Measurements from ENCODE around the gene BBIP1. TPM values are rescaled to one million over a fixed set of nuclear protein-coding genes. Genes with fewer than 3 reads are reported as not detected.

Gene BBIP1
- total and polyA plus RNA-seq, 2 experiments from 2014 or later: 14.8 to 56.5 TPM

DNA sequence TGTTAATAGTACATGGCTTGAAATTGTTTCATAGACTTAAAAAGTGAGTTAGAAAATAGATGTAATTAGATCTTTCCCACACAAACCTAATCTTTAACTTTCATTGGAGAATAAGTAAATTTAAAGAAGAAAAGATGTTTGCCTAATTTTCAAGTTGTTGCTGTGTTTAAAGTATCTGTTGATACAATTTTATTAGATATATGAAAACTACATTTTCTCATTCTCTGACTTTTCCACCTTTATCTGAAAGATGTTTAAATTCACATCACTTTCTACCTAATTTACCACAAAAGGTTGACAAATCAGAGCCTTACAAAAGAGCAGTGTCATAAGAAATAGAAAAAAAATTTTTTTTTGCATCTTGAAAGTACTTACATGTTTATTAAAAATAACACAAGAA is 46.2 kb upstream of the BBIP1 start:
- no peaks in the 10 kb centered on the region for H3K27me3 ChIP-seq (ENCODE audit: insufficient read depth)
- H3K4me1 ChIP-seq (ENCODE audit: insufficient read depth): peaks cover 6% of the 10 kb centered on the region
- no peaks in the 10 kb centered on the region for H3K36me3 ChIP-seq (ENCODE audit: insufficient read depth)
- Mint-ChIP-seq H3K4me1 (peaks cover 14% of the 10 kb centered on the region), H3K9me3 (no peaks in the 10 kb centered on the region), H3K27me3 (ENCODE audit: insufficient read depth, low read depth, poor library complexity) (no peaks in the 10 kb centered on the region), H3K27ac (no peak overlapping the region), H3K36me3 (ENCODE audit: low read depth) (no peaks in the 10 kb centered on the region), H3K4me3 (no peak overlapping the region)
- no peak overlapping the region for H3K27ac ChIP-seq (ENCODE audit: low read depth)
- H3F3A ChIP-seq (replicated peaks; ENCODE audit: low read depth): no peaks in the 10 kb centered on the region
- H4K20me1 ChIP-seq (replicated peaks; ENCODE audit: insufficient read depth): peaks cover 16% of the 10 kb centered on the region
- H3K4me2 ChIP-seq: no peak overlapping the region
- no peak for ATAC-seq
- TF ChIP-seq STAT1 (IDR thresholded peaks at IDR 0.05; ENCODE audit: unreplicated experiment) (no peak), EZH2phosphoT487 (IDR thresholded peaks at IDR 0.05; ENCODE audit: unreplicated experiment) (no peak), CREB1 (CRISPR knock-in tag; IDR thresholded peaks at IDR 0.05; ENCODE audit: low read depth) (no peak), NANOG (IDR thresholded peaks at IDR 0.05; ENCODE audit: borderline replicate concordance) (no peak), POLR2AphosphoS5 (IDR thresholded peaks at IDR 0.05; ENCODE audit: low read depth) (no peak), JUNB (IDR thresholded peaks at IDR 0.05; ENCODE audit: unreplicated experiment) (no peak), ZNF331 (CRISPR knock-in tag; IDR thresholded peaks at IDR 0.05; ENCODE audit: low read depth) (no peak), ZNF114 (CRISPR knock-in tag; IDR thresholded peaks at IDR 0.05) (no peak), EZH2 (IDR thresholded peaks at IDR 0.05; ENCODE audit: low read depth, unreplicated experiment) (no peak)
- TF ChIP-seq, protein P1, sequence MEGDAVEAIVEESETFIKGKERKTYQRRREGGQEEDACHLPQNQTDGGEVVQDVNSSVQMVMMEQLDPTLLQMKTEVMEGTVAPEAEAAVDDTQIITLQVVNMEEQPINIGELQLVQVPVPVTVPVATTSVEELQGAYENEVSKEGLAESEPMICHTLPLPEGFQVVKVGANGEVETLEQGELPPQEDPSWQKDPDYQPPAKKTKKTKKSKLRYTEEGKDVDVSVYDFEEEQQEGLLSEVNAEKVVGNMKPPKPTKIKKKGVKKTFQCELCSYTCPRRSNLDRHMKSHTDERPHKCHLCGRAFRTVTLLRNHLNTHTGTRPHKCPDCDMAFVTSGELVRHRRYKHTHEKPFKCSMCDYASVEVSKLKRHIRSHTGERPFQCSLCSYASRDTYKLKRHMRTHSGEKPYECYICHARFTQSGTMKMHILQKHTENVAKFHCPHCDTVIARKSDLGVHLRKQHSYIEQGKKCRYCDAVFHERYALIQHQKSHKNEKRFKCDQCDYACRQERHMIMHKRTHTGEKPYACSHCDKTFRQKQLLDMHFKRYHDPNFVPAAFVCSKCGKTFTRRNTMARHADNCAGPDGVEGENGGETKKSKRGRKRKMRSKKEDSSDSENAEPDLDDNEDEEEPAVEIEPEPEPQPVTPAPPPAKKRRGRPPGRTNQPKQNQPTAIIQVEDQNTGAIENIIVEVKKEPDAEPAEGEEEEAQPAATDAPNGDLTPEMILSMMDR (conservative IDR thresholded peaks at IDR 0.05; ENCODE audit: low read depth in 2 of 2): no peak
- TF ChIP-seq, protein P2, sequence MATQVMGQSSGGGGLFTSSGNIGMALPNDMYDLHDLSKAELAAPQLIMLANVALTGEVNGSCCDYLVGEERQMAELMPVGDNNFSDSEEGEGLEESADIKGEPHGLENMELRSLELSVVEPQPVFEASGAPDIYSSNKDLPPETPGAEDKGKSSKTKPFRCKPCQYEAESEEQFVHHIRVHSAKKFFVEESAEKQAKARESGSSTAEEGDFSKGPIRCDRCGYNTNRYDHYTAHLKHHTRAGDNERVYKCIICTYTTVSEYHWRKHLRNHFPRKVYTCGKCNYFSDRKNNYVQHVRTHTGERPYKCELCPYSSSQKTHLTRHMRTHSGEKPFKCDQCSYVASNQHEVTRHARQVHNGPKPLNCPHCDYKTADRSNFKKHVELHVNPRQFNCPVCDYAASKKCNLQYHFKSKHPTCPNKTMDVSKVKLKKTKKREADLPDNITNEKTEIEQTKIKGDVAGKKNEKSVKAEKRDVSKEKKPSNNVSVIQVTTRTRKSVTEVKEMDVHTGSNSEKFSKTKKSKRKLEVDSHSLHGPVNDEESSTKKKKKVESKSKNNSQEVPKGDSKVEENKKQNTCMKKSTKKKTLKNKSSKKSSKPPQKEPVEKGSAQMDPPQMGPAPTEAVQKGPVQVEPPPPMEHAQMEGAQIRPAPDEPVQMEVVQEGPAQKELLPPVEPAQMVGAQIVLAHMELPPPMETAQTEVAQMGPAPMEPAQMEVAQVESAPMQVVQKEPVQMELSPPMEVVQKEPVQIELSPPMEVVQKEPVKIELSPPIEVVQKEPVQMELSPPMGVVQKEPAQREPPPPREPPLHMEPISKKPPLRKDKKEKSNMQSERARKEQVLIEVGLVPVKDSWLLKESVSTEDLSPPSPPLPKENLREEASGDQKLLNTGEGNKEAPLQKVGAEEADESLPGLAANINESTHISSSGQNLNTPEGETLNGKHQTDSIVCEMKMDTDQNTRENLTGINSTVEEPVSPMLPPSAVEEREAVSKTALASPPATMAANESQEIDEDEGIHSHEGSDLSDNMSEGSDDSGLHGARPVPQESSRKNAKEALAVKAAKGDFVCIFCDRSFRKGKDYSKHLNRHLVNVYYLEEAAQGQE (IDR thresholded peaks at IDR 0.05; ENCODE audit: unreplicated experiment): no peak
- TF ChIP-seq, protein P3, sequence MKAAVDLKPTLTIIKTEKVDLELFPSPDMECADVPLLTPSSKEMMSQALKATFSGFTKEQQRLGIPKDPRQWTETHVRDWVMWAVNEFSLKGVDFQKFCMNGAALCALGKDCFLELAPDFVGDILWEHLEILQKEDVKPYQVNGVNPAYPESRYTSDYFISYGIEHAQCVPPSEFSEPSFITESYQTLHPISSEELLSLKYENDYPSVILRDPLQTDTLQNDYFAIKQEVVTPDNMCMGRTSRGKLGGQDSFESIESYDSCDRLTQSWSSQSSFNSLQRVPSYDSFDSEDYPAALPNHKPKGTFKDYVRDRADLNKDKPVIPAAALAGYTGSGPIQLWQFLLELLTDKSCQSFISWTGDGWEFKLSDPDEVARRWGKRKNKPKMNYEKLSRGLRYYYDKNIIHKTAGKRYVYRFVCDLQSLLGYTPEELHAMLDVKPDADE (IDR thresholded peaks at IDR 0.05): no peak
- TF ChIP-seq, protein P4, sequence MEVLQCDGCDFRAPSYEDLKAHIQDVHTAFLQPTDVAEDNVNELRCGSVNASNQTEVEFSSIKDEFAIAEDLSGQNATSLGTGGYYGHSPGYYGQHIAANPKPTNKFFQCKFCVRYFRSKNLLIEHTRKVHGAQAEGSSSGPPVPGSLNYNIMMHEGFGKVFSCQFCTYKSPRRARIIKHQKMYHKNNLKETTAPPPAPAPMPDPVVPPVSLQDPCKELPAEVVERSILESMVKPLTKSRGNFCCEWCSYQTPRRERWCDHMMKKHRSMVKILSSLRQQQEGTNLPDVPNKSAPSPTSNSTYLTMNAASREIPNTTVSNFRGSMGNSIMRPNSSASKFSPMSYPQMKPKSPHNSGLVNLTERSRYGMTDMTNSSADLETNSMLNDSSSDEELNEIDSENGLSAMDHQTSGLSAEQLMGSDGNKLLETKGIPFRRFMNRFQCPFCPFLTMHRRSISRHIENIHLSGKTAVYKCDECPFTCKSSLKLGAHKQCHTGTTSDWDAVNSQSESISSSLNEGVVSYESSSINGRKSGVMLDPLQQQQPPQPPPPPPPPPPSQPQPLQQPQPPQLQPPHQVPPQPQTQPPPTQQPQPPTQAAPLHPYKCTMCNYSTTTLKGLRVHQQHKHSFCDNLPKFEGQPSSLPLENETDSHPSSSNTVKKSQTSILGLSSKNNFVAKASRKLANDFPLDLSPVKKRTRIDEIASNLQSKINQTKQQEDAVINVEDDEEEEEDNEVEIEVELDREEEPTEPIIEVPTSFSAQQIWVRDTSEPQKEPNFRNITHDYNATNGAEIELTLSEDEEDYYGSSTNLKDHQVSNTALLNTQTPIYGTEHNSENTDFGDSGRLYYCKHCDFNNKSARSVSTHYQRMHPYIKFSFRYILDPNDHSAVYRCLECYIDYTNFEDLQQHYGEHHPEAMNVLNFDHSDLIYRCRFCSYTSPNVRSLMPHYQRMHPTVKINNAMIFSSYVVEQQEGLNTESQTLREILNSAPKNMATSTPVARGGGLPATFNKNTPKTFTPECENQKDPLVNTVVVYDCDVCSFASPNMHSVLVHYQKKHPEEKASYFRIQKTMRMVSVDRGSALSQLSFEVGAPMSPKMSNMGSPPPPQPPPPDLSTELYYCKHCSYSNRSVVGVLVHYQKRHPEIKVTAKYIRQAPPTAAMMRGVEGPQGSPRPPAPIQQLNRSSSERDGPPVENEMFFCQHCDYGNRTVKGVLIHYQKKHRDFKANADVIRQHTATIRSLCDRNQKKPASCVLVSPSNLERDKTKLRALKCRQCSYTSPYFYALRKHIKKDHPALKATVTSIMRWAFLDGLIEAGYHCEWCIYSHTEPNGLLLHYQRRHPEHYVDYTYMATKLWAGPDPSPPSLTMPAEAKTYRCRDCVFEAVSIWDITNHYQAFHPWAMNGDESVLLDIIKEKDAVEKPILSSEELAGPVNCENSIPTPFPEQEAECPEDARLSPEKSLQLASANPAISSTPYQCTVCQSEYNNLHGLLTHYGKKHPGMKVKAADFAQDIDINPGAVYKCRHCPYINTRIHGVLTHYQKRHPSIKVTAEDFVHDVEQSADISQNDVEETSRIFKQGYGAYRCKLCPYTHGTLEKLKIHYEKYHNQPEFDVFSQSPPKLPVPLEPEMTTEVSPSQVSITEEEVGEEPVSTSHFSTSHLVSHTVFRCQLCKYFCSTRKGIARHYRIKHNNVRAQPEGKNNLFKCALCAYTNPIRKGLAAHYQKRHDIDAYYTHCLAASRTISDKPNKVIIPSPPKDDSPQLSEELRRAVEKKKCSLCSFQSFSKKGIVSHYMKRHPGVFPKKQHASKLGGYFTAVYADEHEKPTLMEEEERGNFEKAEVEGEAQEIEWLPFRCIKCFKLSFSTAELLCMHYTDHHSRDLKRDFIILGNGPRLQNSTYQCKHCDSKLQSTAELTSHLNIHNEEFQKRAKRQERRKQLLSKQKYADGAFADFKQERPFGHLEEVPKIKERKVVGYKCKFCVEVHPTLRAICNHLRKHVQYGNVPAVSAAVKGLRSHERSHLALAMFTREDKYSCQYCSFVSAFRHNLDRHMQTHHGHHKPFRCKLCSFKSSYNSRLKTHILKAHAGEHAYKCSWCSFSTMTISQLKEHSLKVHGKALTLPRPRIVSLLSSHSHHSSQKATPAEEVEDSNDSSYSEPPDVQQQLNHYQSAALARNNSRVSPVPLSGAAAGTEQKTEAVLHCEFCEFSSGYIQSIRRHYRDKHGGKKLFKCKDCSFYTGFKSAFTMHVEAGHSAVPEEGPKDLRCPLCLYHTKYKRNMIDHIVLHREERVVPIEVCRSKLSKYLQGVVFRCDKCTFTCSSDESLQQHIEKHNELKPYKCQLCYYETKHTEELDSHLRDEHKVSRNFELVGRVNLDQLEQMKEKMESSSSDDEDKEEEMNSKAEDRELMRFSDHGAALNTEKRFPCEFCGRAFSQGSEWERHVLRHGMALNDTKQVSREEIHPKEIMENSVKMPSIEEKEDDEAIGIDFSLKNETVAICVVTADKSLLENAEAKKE (CRISPR knock-in tag; IDR thresholded peaks at IDR 0.05): no peak
- no peak for DNase-seq (ENCODE audit: low spot score)
- no peak overlapping the region for H2AFZ ChIP-seq
- no peak overlapping the region for H3K4me3 ChIP-seq
- peaks cover 96% of the 10 kb centered on the region for H3K79me2 ChIP-seq (replicated peaks; ENCODE audit: insufficient read depth)
- H3K9me2 ChIP-seq (ENCODE audit: insufficient read depth): no peaks in the 10 kb centered on the region

All from GM23338 (cell line).